Neural cell (in vitro differentiated cells): ENCODE results near the gene CAV2. TPM values are rescaled to one million over a fixed set of nuclear protein-coding genes. Genes with fewer than 3 reads are reported as not detected.

ENCODE experiments used
- H2AFZ ChIP-seq: fragments of 200-600, 300-800 bp; sonication (generic), shearing (Covaris generic); 2 replicates; pipeline ENCODE4 v1.6.0; 2014; ENCODE audit warnings: low read depth, mild to moderate bottlenecking, antibody characterized with exemption, low read length, moderate library complexity
- H3F3A ChIP-seq: fragments of 200-600 bp; shearing (Covaris generic); 2 replicates; pipeline ENCODE4 v1.6.1; 2016; ENCODE audit warnings: mild to moderate bottlenecking, moderate library complexity, mixed read lengths, antibody characterized with exemption, low read length; ENCODE audit not compliant: insufficient read depth, poor library complexity, severe bottlenecking
- H3K27ac ChIP-seq: fragments of 200-600, 300-800 bp; sonication (generic), shearing (Covaris generic); 2 replicates; pipeline ENCODE4 v1.5.1; 2014; ENCODE audit warnings: mild to moderate bottlenecking, low read length, moderate library complexity
- H3K27me3 ChIP-seq: fragments of 300-800, 200-600 bp; sonication (generic), shearing (Covaris generic); 2 replicates; pipeline ENCODE4 v1.6.0; 2014; ENCODE audit warnings: mild to moderate bottlenecking, low read depth, low read length, moderate library complexity; ENCODE audit not compliant: insufficient read depth
- H3K36me3 ChIP-seq: fragments of 300-800, 200-600 bp; sonication (generic), shearing (Covaris generic); 2 replicates; pipeline ENCODE4 v1.5.1; 2014; ENCODE audit warnings: mild to moderate bottlenecking, antibody characterized with exemption, low read length, moderate library complexity; ENCODE audit not compliant: insufficient read depth
- H3K4me2 ChIP-seq: fragments of 300-800, 200-600 bp; sonication (generic), shearing (Covaris generic); 2 replicates; pipeline ENCODE4 v1.6.0; 2014; ENCODE audit warnings: mild to moderate bottlenecking, low read length
- H3K4me3 ChIP-seq: fragments of 300-800, 200-600 bp; sonication (generic), shearing (Covaris generic); 2 replicates; pipeline ENCODE4 v1.5.1; 2014; ENCODE audit warnings: mild to moderate bottlenecking, low read length, moderate library complexity
- H3K79me2 ChIP-seq: fragments of 200-600 bp; shearing (Covaris generic); replicated peaks from 2 replicates; pipeline ENCODE4 v1.6.0; 2014; ENCODE audit warnings: mild to moderate bottlenecking, low read length, moderate library complexity; ENCODE audit not compliant: insufficient read depth
- H3K9ac ChIP-seq: fragments of 300-800, 200-600 bp; sonication (generic), shearing (Covaris generic); 2 replicates; pipeline ENCODE4 v1.6.1; 2016; ENCODE audit warnings: mild to moderate bottlenecking, low read length, mixed read lengths
- H3K9me2 ChIP-seq: fragments of 200-600 bp; shearing (Covaris generic); 2 replicates; pipeline ENCODE4 v1.6.1; 2016; ENCODE audit warnings: mild to moderate bottlenecking, low read length, mixed read lengths; ENCODE audit not compliant: insufficient read depth
- H3K9me3 ChIP-seq: fragments of 200-600, 300-800 bp; sonication (generic), shearing (Covaris generic); 2 replicates; pipeline ENCODE4 v1.6.1; 2016; ENCODE audit warnings: mild to moderate bottlenecking, mixed run types, low read length, moderate library complexity, mixed read lengths
- H4K20me1 ChIP-seq: fragments of 200-600 bp; shearing (Covaris generic); 2 replicates; pipeline ENCODE4 v1.6.1; 2016; ENCODE audit warnings: mild to moderate bottlenecking, mixed run types; ENCODE audit not compliant: insufficient read depth
- CTCF ChIP-seq: fragments of 450-650 bp; IDR thresholded peaks from 2 replicates; pipeline ENCODE4 v1.5.1; 2014; ENCODE audit warnings: antibody characterized with exemption, mild to moderate bottlenecking, moderate library complexity; ENCODE audit not compliant: poor library complexity, severe bottlenecking
- EP300 ChIP-seq: fragments of 450-650 bp; conservative IDR thresholded peaks from 2 replicates; pipeline ENCODE4 v1.6.1; 2014; ENCODE audit warnings: antibody characterized with exemption, mild to moderate bottlenecking, moderate library complexity; ENCODE audit not compliant: poor library complexity, severe bottlenecking
- EZH2 ChIP-seq: fragments of 200-600, 300-800 bp; shearing (Covaris generic), sonication (generic); IDR thresholded peaks from 2 replicates; pipeline ENCODE4 v1.6.1; 2014; ENCODE audit warnings: antibody characterized with exemption, low read length, borderline replicate concordance, mild to moderate bottlenecking; ENCODE audit not compliant: insufficient read depth, poor library complexity, severe bottlenecking
- MXI1 ChIP-seq: fragments of 450-650 bp; conservative IDR thresholded peaks from 2 replicates; pipeline ENCODE4 v1.6.1; 2014; ENCODE audit warnings: antibody characterized with exemption, mild to moderate bottlenecking; ENCODE audit not compliant: poor library complexity, severe bottlenecking
- POLR2AphosphoS5 ChIP-seq: IDR thresholded peaks from 2 replicates; pipeline ENCODE4 v1.6.1; 2012
- RAD21 ChIP-seq: fragments of 450-650 bp; conservative IDR thresholded peaks from 2 replicates; pipeline ENCODE4 v1.6.1; 2014; ENCODE audit warnings: antibody characterized with exemption, mild to moderate bottlenecking, moderate library complexity
- REST ChIP-seq: IDR thresholded peaks from 2 replicates; pipeline ENCODE4 v1.6.1; 2012; ENCODE audit warnings: borderline replicate concordance
- SMC3 ChIP-seq: fragments of 450-650 bp; conservative IDR thresholded peaks from 2 replicates; pipeline ENCODE4 v1.6.1; 2014; ENCODE audit warnings: antibody characterized with exemption, mild to moderate bottlenecking, moderate library complexity; ENCODE audit not compliant: poor library complexity
- TAF1 ChIP-seq: IDR thresholded peaks from 2 replicates; pipeline ENCODE4 v1.6.1; 2012; ENCODE audit warnings: low read depth
- polyA plus RNA-seq: library from polyadenylated mRNA; depleted of rRNA; stranded (reverse); fragments of >200 nt; gene quantifications from 2 replicates; pipeline ENCODE4 v1.2.3, GENCODE V29; 2014

CAV2 gene
- polyA plus RNA-seq, 1 donor from 2014 or later = not detected

GRCh38 chr7:116554911-116555310, 55.4 kb downstream of the CAV2 start:
- no peak overlapping the region for H3K4me2 ChIP-seq
- no peaks in the 10 kb centered on the region for H3K36me3 ChIP-seq
- no peaks in the 10 kb centered on the region for H3K9me3 ChIP-seq
- H4K20me1 ChIP-seq = no peaks in the 10 kb centered on the region
- no peak overlapping the region for H3K9ac ChIP-seq
- TF ChIP-seq CTCF (no peak), EZH2 (no peak), REST (no peak), MXI1 (no peak), EP300 (no peak), POLR2AphosphoS5 (no peak), RAD21 (no peak), TAF1 (no peak), SMC3 (no peak)
- no peaks in the 10 kb centered on the region for H3K9me2 ChIP-seq
- H2AFZ ChIP-seq = no peak overlapping the region
- no peak overlapping the region for H3K4me3 ChIP-seq
- no peaks in the 10 kb centered on the region for H3K79me2 ChIP-seq
- no peaks in the 10 kb centered on the region for H3F3A ChIP-seq
- H3K27me3 ChIP-seq = no peaks in the 10 kb centered on the region
- no peak overlapping the region for H3K27ac ChIP-seq

GRCh38 chr7:116557066-116557585, 57.6 kb downstream of the CAV2 start:
- Histone ChIP-seq H3K36me3 (no peaks in the 10 kb centered on the region), H2AFZ (no peak overlapping the region), H3K27ac (no peak overlapping the region), H3K9me3 (no peaks in the 10 kb centered on the region), H3K4me3 (no peak overlapping the region), H3K9me2 (no peaks in the 10 kb centered on the region), H4K20me1 (no peaks in the 10 kb centered on the region), H3F3A (no peaks in the 10 kb centered on the region), H3K9ac (no peak overlapping the region), H3K4me2 (no peak overlapping the region), H3K79me2 (no peaks in the 10 kb centered on the region), H3K27me3 (no peaks in the 10 kb centered on the region)
- TF ChIP-seq EP300 (no peak), TAF1 (no peak), CTCF (no peak), EZH2 (no peak), MXI1 (no peak), POLR2AphosphoS5 (no peak), RAD21 (no peak), SMC3 (no peak), REST (no peak)
